Activated B cell treated with CpG ODN at 0.5 μM for 24 hours (primary cell): ENCODE measurements around the gene TMEM117. TPM values are rescaled to one million over a fixed set of nuclear protein-coding genes. Genes with fewer than 3 reads are reported as not detected.

Experiments
- ATAC-seq: fragments of 200-7000 bp; cut with Tn5 transposase; one replicate; pipeline ENCODE4 v1.10.0; 2021; ENCODE audit warnings: low read depth, mild to moderate bottlenecking, moderate library complexity
- CTCF ChIA-PET: fragments of 350-600 bp; sonication (Branson Sonifier 250); formaldehyde crosslinking; loops from one replicate; lab custom pipeline; 2021; ENCODE audit warnings: antibody characterized with exemption; lab: Charles Lee
- POLR2A ChIA-PET: fragments of 350-600 bp; sonication (Branson Sonifier 250); formaldehyde crosslinking; loops from one replicate; lab custom pipeline; 2021; ENCODE audit warnings: antibody characterized with exemption; lab: Charles Lee
- DNase-seq: peaks from one replicate; pipeline ENCODE4 v3.0.0; 2022
- H3K27ac Mint-ChIP-seq: one replicate; pipeline ENCODE4 v1.8.0; 2020; ENCODE audit warnings: mixed read lengths
- H3K27me3 Mint-ChIP-seq: one replicate; pipeline ENCODE4 v1.8.0; 2021; ENCODE audit warnings: mixed read lengths
- H3K36me3 Mint-ChIP-seq: one replicate; pipeline ENCODE4 v1.8.0; 2021; ENCODE audit warnings: low read depth, mixed read lengths
- H3K4me1 Mint-ChIP-seq: one replicate; pipeline ENCODE4 v1.8.0; 2021; ENCODE audit warnings: mixed read lengths
- H3K4me3 Mint-ChIP-seq: one replicate; pipeline ENCODE4 v1.8.0; 2020; ENCODE audit warnings: mild to moderate bottlenecking, mixed read lengths
- H3K9me3 Mint-ChIP-seq: one replicate; pipeline ENCODE4 v1.8.0; 2020; ENCODE audit warnings: mixed read lengths
- intact Hi-C: fragments of 100-400 bp; cut with micrococcal nuclease; formaldehyde crosslinking; loops from one replicate; pipeline ENCODE4 v1.15.1; 2024
- total RNA-seq: library from RNA; stranded (reverse); gene quantifications from 2 replicates; pipeline ENCODE4 v1.2.3, GENCODE V29; 2022
- TF ChIP-seq, protein P1 (sequence below): fragments of 200-600 bp; IDR thresholded peaks from one replicate; pipeline ENCODE4 v1.8.0; 2022; ENCODE audit warnings: antibody characterized with exemption, mild to moderate bottlenecking

Gene TMEM117
- total RNA-seq, 1 donor from 2014 or later = 4.8 TPM

DNA sequence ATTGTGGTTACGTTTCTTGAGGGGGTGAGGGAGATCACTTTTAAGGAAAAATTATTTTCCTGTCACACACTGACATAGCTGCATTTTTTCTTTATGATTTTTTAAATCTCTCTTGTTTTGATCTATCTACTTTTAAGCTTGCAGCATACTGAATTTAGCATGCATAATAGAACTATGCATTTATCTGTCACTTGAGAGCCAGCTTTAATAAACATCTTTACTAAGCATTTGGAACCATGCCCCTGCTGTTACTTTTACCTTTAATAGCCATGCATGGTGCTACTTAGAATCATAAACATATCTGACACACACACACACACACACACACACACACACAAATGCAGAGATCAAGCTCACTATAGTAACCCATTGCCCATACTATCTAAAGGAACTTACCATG lies 554.0 kb downstream of the TMEM117 start:
- Mint-ChIP-seq H3K4me3 (no peak overlapping the region), H3K27me3 (no peaks in the 10 kb centered on the region), H3K9me3 (no peaks in the 10 kb centered on the region), H3K27ac (no peak overlapping the region), H3K36me3 (peaks cover 8% of the 10 kb centered on the region), H3K4me1 (no peaks in the 10 kb centered on the region)
- intact Hi-C loops = no loop called here
- CTCF ChIA-PET = no interaction called here
- TF ChIP-seq, protein P1, sequence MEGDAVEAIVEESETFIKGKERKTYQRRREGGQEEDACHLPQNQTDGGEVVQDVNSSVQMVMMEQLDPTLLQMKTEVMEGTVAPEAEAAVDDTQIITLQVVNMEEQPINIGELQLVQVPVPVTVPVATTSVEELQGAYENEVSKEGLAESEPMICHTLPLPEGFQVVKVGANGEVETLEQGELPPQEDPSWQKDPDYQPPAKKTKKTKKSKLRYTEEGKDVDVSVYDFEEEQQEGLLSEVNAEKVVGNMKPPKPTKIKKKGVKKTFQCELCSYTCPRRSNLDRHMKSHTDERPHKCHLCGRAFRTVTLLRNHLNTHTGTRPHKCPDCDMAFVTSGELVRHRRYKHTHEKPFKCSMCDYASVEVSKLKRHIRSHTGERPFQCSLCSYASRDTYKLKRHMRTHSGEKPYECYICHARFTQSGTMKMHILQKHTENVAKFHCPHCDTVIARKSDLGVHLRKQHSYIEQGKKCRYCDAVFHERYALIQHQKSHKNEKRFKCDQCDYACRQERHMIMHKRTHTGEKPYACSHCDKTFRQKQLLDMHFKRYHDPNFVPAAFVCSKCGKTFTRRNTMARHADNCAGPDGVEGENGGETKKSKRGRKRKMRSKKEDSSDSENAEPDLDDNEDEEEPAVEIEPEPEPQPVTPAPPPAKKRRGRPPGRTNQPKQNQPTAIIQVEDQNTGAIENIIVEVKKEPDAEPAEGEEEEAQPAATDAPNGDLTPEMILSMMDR = no peak
- POLR2A ChIA-PET = no interaction called here
- no peak for ATAC-seq
- no peak for DNase-seq

DNA sequence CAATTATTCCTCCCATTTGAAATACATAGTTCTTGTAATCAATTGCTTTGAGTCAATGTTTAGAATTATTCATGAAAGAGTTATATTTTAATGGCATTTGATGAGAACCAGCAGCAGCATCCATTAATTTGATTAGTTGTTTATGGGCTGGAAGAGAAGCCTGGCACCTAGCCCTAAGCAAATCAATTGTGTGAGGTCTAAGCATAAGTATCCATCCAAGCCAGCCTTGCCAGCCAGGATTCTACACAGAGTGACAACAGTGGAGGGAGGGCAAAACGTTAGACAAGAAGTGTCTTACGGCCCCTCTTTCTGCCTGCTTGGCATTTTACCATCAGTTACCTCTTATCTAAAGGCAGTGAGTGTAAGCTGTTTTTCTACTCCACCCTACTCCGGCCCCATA lies 561.8 kb downstream of the TMEM117 start:
- TF ChIP-seq, protein P1 = no peak
- Mint-ChIP-seq H3K36me3 (no peaks in the 10 kb centered on the region), H3K4me1 (no peaks in the 10 kb centered on the region), H3K4me3 (no peak overlapping the region), H3K27me3 (no peaks in the 10 kb centered on the region), H3K9me3 (peaks cover 5% of the 10 kb centered on the region), H3K27ac (no peak overlapping the region)
- ATAC-seq = no peak
- ChIA-PET CTCF (no interaction called here), POLR2A (no interaction called here)
- no peak for DNase-seq
- intact Hi-C loops = no loop called here

DNA sequence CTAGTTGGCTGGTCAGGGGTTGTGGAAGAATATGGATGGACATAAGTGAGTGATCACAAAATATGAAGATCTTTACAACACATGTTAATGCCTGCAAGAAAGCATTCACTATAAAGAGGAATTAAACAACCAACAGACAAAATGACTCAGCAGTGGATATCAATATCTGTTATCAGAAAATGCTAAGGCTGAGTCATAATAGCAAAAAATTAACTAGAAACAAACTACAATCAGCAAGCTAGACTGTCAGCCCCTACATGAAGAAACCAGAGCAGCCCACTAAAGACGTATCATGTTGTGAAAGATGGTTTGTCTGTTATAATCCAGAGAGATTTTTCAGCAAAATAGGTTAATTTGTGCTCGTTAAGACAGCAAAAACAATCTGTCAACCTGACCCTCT lies 567.3 kb downstream of the TMEM117 start:
- no peak overlapping the region for H3K4me3 Mint-ChIP-seq
- H3K4me1 Mint-ChIP-seq = no peaks in the 10 kb centered on the region
- ChIA-PET POLR2A (no interaction called here), CTCF (no interaction called here)
- H3K36me3 Mint-ChIP-seq = no peaks in the 10 kb centered on the region
- DNase-seq (no peak), ATAC-seq (no peak)
- H3K27ac Mint-ChIP-seq = no peak overlapping the region
- H3K27me3 Mint-ChIP-seq = peaks cover 2% of the 10 kb centered on the region
- intact Hi-C loops = no loop called here
- peaks cover 7% of the 10 kb centered on the region for H3K9me3 Mint-ChIP-seq
- TF ChIP-seq, protein P1 = no peak

DNA sequence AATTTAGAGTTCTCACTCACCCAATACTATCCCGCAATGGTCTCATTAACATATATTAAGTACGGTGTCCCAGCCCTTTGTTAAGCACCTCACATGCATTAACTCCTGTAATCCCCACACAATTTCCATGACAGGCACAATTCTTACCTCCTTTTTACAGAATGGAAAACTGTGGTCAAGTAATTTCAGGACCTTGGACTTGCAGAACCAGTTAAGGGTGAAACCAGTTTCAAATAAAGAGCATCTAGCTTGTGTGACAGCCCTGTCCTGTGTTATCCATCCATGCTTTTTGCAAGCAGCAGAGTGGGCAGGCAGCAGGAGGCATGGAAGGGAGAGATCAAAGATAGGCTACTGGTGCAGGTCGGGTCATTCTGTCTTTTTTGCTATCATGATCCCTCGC lies 569.4 kb downstream of the TMEM117 start:
- Mint-ChIP-seq H3K4me3 (no peak overlapping the region), H3K9me3 (peaks cover 7% of the 10 kb centered on the region), H3K27me3 (peaks cover 2% of the 10 kb centered on the region), H3K4me1 (no peaks in the 10 kb centered on the region), H3K36me3 (no peaks in the 10 kb centered on the region), H3K27ac (no peak overlapping the region)
- TF ChIP-seq, protein P1 = no peak
- CTCF ChIA-PET = no interaction called here
- DNase-seq (no peak), ATAC-seq (no peak)
- intact Hi-C loops = no loop called here
- POLR2A ChIA-PET = no interaction called here

DNA sequence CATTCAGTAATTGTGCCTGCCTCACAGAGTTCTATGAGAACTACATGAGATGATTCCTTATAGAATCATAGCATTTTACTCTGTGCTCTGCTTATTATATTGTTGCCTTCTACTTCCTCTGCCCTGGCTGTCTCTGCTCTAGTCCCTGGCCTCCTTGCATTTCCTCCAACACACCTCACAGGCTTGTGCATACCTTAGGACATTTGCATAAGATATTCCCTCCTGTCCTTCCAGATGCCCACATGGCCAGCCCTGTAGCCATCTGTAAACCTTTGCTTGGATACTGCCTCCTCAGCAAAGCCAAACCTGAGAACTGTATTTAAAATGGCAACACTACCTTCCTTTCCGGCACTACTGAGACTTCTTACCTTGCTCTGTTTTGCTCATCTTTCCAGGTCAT lies 586.7 kb downstream of the TMEM117 start:
- DNase-seq (no peak), ATAC-seq (no peak)
- H3K27me3 Mint-ChIP-seq = peaks cover 2% of the 10 kb centered on the region
- CTCF ChIA-PET = no interaction called here
- no peak overlapping the region for H3K27ac Mint-ChIP-seq
- no peak overlapping the region for H3K4me3 Mint-ChIP-seq
- TF ChIP-seq, protein P1 = no peak
- POLR2A ChIA-PET = no interaction called here
- intact Hi-C loops = no loop called here
- no peaks in the 10 kb centered on the region for H3K36me3 Mint-ChIP-seq
- H3K4me1 Mint-ChIP-seq = no peaks in the 10 kb centered on the region
- no peaks in the 10 kb centered on the region for H3K9me3 Mint-ChIP-seq
